BLaER1 (cell line): ENCODE data around the gene RBPJL.

Experiments used
- H3K27ac ChIP-seq: shearing (Covaris generic); formaldehyde crosslinking; 2 replicates; pipeline ENCODE4 v1.8.1; 2022
- H3K27me3 ChIP-seq: shearing (Covaris generic); formaldehyde crosslinking; 2 replicates; pipeline ENCODE4 v1.8.1; 2022
- H3K36me3 ChIP-seq: shearing (Covaris generic); formaldehyde crosslinking; 2 replicates; pipeline ENCODE4 v1.8.1; 2022
- H3K4me1 ChIP-seq: shearing (Covaris generic); formaldehyde crosslinking; 2 replicates; pipeline ENCODE4 v1.8.1; 2022
- H3K4me2 ChIP-seq: shearing (Covaris generic); formaldehyde crosslinking; 2 replicates; pipeline ENCODE4 v1.8.1; 2022
- H3K4me3 ChIP-seq: shearing (Covaris generic); formaldehyde crosslinking; 2 replicates; pipeline ENCODE4 v1.8.1; 2022
- H3K9ac ChIP-seq: shearing (Covaris generic); formaldehyde crosslinking; 2 replicates; pipeline ENCODE4 v1.8.1; 2022
- H3K9me3 ChIP-seq: shearing (Covaris generic); formaldehyde crosslinking; 2 replicates; pipeline ENCODE4 v1.8.1; 2022
- H4K20me1 ChIP-seq: shearing (Covaris generic); formaldehyde crosslinking; 2 replicates; pipeline ENCODE4 v1.8.1; 2022
- Cebpa-rat ChIP-seq: shearing (Covaris generic); IDR thresholded peaks from 2 replicates; pipeline ENCODE4 v1.8.1; 2022

RBPJL gene

DNA sequence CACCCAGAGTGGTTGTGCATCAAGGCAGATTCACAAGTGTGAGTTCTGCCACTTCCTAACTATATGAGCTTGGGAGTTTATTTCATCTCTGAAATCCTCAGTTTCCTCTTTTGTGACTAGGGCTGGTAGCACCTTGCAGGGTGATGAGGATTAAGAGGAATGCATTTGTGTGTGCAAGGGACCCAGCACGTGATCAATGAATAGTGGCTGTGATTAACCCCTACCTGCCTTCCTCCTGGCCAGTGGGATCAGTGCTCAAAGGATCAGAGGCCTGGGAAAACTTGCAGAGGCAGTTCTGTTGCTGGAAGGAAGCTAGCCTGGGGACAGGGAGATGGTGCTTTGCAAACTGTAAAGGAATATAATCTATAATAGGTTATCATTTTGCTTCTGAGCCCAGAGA lies 34.3 kb downstream of the RBPJL start:
- Histone ChIP-seq H3K4me3 (no peak overlapping the region), H3K9ac (no peak overlapping the region), H4K20me1 (no peaks in the 10 kb centered on the region), H3K4me2 (no peak overlapping the region), H3K27ac (no peak overlapping the region), H3K9me3 (no peaks in the 10 kb centered on the region), H3K27me3 (peaks cover 6% of the 10 kb centered on the region; the same call in 1 of the 2 replicates), H3K4me1 (peaks cover 31% of the 10 kb centered on the region), H3K36me3 (no peaks in the 10 kb centered on the region)
- no peak for TF ChIP-seq Cebpa-rat

DNA sequence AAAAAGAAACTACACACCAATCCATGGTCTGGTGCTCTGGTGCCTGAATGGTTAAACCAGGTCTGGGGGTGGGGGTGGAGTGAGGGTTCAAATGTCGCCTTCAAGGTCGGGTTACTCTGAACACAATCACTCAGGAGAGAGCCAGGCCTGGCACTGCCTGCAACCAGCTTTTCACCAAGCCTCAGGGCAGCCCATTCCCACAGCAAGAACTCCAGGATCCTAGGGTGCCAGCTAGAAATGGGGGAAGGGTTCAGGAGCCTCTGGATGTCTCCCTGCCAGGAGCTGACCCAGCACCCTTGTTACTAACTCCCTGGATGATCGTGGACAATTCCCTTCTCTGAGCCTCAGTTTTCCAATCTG lies 34.9 kb downstream of the RBPJL start:
- Histone ChIP-seq H3K4me2 (no peak overlapping the region), H3K9ac (no peak overlapping the region), H3K4me1 (peaks cover 37% of the 10 kb centered on the region), H4K20me1 (no peaks in the 10 kb centered on the region), H3K27ac (no peak overlapping the region), H3K9me3 (no peaks in the 10 kb centered on the region), H3K4me3 (no peak overlapping the region), H3K27me3 (peaks cover 11% of the 10 kb centered on the region), H3K36me3 (no peaks in the 10 kb centered on the region)
- no peak for TF ChIP-seq Cebpa-rat

DNA sequence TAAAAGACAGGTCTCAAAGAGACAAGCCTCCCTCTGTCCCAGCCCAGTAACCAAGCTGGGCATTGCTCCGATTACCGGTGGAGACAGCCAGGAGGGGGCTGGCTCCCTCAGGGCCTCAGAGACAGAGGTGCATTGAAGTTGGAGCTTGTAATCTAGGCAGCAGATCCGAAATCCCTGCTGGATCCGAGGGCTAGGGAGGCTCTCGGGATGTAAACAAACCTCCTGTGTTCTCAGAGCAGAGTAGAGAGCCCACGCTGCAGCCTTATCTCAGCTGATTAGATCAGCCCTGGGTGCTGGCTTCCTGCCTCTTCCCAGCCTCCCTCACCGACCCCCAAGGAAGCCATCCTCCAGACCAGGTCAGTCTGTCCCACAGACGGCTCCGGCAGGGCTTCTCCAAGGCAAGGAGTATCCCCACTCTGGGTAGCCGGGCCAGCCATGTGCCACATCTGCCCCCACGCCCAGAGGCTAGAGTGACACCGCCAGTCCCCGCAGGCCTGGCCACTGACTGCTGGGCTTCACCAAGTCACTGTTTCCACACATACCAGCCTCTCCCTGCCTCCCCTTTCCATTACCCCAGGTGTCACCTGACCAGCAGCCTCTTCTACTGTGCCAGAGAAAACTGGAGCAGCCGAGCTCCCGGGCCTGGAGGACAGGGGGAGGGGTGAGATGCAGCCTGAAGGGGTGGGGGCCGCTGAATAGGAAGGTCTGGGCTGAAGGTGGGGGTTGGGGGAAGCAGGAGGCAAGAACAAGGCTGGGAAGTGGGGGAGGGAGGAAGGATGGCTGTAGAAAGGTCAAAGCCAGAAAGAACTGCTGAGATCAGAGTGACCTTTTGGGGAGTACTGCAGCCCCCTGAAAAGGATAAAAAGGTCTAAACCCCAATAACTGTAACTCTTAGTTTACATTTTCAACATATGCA lies 35.6 kb downstream of the RBPJL start:
- Histone ChIP-seq H3K9ac (no peak overlapping the region), H3K27ac (no peak overlapping the region), H3K27me3 (peaks cover 17% of the 10 kb centered on the region), H3K4me1 (peaks cover 44% of the 10 kb centered on the region), H3K4me3 (no peak overlapping the region), H3K36me3 (no peaks in the 10 kb centered on the region), H3K9me3 (no peaks in the 10 kb centered on the region), H3K4me2 (no peak overlapping the region), H4K20me1 (no peaks in the 10 kb centered on the region)
- no peak for TF ChIP-seq Cebpa-rat

DNA sequence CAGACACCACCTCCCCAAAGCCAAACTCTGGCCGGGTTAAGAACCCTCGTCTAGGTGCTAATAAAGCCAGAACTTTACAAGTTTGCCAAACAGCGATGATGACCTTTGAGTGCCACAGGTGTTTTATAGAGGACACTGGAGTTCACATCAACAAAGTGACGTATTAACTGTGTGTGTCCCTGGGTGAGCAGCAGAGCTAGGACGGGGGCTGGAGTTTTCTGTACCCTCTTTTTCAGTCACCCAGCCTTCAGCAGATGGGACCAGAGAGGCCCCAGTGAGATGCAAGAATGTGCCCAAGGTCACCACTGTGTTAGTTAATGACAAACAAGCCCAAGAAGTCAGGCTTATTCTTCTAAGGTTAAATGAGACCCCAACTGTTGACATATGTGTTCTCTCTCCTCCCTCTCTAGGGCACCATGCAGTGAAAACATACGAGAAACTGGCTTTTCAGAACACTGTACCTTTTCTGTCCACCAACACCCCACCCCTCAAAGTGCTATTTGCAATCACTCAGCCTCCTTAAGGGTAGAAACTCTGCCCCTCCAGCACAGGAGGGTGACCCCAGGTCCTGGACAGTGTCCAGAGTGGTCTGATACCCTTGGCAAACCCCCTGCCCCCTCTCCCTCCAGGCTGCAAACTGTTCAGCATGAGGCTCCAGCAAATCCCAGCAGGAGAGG lies 36.4 kb downstream of the RBPJL start:
- no peak for TF ChIP-seq Cebpa-rat
- Histone ChIP-seq H3K4me3 (no peak overlapping the region), H3K36me3 (no peaks in the 10 kb centered on the region), H3K4me2 (no peak overlapping the region), H3K9ac (no peak overlapping the region), H3K27ac (no peak overlapping the region), H4K20me1 (no peaks in the 10 kb centered on the region), H3K27me3 (peaks cover 23% of the 10 kb centered on the region), H3K4me1 (peaks cover 52% of the 10 kb centered on the region), H3K9me3 (no peaks in the 10 kb centered on the region)

GRCh38 chr20:45343532-45344167 lies 37.0 kb downstream of the RBPJL start:
- H4K20me1 ChIP-seq = no peaks in the 10 kb centered on the region
- H3K36me3 ChIP-seq = no peaks in the 10 kb centered on the region
- no peak overlapping the region for H3K4me2 ChIP-seq
- no peak for TF ChIP-seq Cebpa-rat
- H3K9ac ChIP-seq = no peak overlapping the region
- no peaks in the 10 kb centered on the region for H3K9me3 ChIP-seq
- H3K27ac ChIP-seq = no peak overlapping the region
- H3K27me3 ChIP-seq = peaks cover 23% of the 10 kb centered on the region
- H3K4me3 ChIP-seq = no peak overlapping the region
- H3K4me1 ChIP-seq = peaks cover 56% of the 10 kb centered on the region

GRCh38 chr20:45344168-45344860 lies 37.7 kb downstream of the RBPJL start:
- Histone ChIP-seq H3K27ac (no peak overlapping the region), H3K9me3 (no peaks in the 10 kb centered on the region), H3K4me1 (peaks cover 51% of the 10 kb centered on the region), H3K9ac (no peak overlapping the region), H3K4me3 (no peak overlapping the region), H4K20me1 (no peaks in the 10 kb centered on the region), H3K4me2 (peak overlapping the region; percentile 99), H3K27me3 (peaks cover 23% of the 10 kb centered on the region), H3K36me3 (no peaks in the 10 kb centered on the region)
- TF ChIP-seq Cebpa-rat = no peak

GRCh38 chr20:45345104-45345936 lies 38.7 kb downstream of the RBPJL start:
- H4K20me1 ChIP-seq = no peaks in the 10 kb centered on the region
- no peak for TF ChIP-seq Cebpa-rat
- H3K27ac ChIP-seq = 0 out of 2 replicates have a peak overlapping the region, but pooled peaks have one; percentile 2
- no peaks in the 10 kb centered on the region for H3K36me3 ChIP-seq
- peaks cover 23% of the 10 kb centered on the region for H3K27me3 ChIP-seq
- no peak overlapping the region for H3K9ac ChIP-seq
- H3K9me3 ChIP-seq = no peaks in the 10 kb centered on the region
- peak overlapping the region; percentile 99 for H3K4me2 ChIP-seq
- H3K4me1 ChIP-seq = peaks cover 51% of the 10 kb centered on the region
- H3K4me3 ChIP-seq = no peak overlapping the region

GRCh38 chr20:45346291-45346718 lies 39.7 kb downstream of the RBPJL start:
- H3K27ac ChIP-seq = no peak overlapping the region
- no peak overlapping the region for H3K9ac ChIP-seq
- peaks cover 51% of the 10 kb centered on the region for H3K4me1 ChIP-seq

More at GRCh38 chr20:45346291-45346718, 39.7 kb downstream of the RBPJL start:
- no peaks in the 10 kb centered on the region for H3K9me3 ChIP-seq
- H3K27me3 ChIP-seq = peaks cover 23% of the 10 kb centered on the region
- H3K4me3 ChIP-seq = no peak overlapping the region
- no peak for TF ChIP-seq Cebpa-rat
- H4K20me1 ChIP-seq = no peaks in the 10 kb centered on the region
- H3K4me2 ChIP-seq = peak overlapping the region; percentile 99
- H3K36me3 ChIP-seq = no peaks in the 10 kb centered on the region
